Eye (tissue), 1 donor: ENCODE data around the gene MRM3.
A peak's percentile ranks its signal among the peaks of the same experiment; 100 is the strongest.
"Not testable (repeated sequence)": the region's sequence is repeated elsewhere in the genome, so short reads cannot be mapped to it uniquely, and the experiment has no call there.

Experiments used
- DNase-seq: peaks from one replicate; pipeline ENCODE4 v3.0.0-alpha.2; 2015

The MRM3 gene

GRCh38 chr17:828761-829160 is 46.6 kb downstream of the MRM3 start:
- DNase-seq = no peak

GRCh38 chr17:829614-830013 is 47.5 kb downstream of the MRM3 start:
- DNase-seq = not testable (repeated sequence)

GRCh38 chr17:830381-830780 is 48.2 kb downstream of the MRM3 start:
- no peak for DNase-seq

DNA sequence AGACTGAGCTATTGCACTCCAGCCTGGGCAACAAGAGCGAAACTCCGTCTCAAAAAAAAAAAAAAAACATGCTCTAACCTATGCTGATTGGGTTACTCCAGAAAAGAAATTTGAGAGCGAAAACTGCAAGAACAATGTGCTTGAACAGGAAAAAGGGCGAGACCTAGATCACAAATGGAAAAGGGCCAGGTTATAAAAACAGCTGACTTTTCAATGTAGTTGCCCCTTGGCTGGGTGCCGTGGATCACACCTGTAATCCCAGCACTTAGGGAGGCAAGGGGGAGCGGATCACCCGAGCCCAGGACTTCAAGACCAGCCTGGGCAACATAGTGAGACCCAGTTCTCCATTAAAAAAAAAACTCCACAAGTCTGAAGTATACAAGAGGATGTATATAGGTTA is 48.8 kb downstream of the MRM3 start:
- DNase-seq = no peak

DNA sequence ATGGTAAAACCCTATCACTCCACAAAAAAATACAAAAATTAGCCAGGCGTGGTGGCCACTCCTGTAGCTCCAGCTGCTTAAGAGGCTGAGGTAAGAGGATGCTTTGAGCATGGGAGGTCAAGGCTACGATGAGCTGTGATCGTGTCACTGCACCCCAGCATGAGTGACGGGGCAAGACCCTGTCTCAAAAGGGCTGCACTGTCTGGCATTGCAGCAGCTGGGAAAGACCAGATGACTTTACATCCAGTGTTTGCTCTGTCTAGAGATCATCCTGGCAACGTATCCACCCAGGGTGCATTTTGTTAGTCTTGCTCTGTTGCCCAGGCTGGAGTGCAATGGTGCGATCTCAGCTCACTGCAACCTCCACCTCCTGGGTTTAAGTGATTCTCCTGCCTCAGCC is 52.0 kb downstream of the MRM3 start:
- DNase-seq = no peak

- DNase-seq = peak; percentile 70
These were observed 53.1 kb downstream of the MRM3 start for GRCh38 chr17:835263-835662.

DNA sequence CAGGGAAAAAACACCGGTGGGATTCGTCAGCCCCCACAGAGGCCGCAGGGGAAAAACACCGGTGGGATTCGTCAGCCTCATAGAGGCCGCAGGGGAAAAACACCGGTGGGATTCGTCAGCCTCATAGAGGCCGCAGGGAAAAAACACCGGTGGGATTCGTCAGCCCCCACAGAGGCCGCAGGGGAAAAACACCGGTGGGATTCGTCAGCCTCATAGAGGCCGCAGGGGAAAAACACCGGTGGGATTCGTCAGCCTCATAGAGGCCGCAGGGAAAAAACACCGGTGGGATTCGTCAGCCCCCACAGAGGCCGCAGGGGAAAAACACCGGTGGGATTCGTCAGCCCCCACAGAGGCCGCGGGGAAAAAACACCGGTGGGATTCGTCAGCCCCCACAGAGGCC is 53.6 kb downstream of the MRM3 start:
- DNase-seq = not testable (repeated sequence)

- DNase-seq = peak; percentile 64
These were observed 54.0 kb downstream of the MRM3 start for GRCh38 chr17:836151-836550.

GRCh38 chr17:838486-838885 is 56.3 kb downstream of the MRM3 start:
- no peak for DNase-seq

DNA sequence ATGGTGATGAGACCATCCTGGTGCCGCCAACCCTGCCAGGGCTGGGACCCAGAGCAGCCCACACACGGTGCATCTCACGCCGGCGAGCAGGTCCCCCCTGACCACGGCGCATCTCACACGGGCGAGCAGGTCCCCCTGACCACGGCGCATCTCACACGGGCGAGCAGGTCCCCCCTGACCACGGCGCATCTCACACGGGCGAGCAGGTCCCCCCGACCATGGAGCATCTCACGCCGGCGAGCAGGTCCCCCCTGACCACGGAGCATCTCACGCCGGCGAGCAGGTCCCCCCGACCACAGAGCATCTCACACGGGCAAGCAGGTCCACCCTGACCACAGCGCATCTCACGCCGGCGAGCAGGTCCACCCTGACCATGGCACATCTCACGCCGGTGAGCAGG is 59.2 kb downstream of the MRM3 start:
- no peak for DNase-seq
